Stimulated activated CD4-positive, alpha-beta T cell treated with anti-CD3 and anti-CD28 coated beads, Interleukin-15, amount 100 ng/mL, for 1 hour (primary cell): ENCODE results near the gene TMEM94.
"Not testable (repeated sequence)": the region's sequence is repeated elsewhere in the genome, so short reads cannot be mapped to it uniquely, and the experiment has no call there.

ENCODE experiments used
- DNase-seq, 2 donors: peaks; one replicate each; pipeline ENCODE4 v3.0.0-alpha.2; 2020; ENCODE audit warnings: low read depth in 1 of 2, low spot score in 1 of 2

TMEM94 gene

DNA sequence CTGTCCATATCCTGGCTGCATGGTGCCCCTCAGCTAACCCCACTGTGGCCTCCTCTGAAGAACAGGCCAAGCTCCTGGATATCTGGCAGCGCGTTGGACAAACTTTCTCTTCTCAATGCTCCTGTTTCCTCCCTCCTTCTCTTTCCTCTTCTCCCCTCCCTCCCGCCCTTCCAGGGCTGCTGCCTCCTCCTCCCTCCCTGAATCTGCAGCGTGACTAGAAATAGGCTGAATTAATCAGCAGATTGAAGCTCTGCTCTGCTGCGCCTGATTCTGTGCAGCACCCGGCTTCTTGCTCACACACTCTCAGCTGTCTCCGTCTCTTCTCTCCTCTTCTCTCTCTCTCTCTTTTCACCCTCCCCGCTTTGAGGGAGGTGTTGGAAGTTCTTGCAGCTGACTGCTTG is 19.8 kb downstream of the TMEM94 start:
- no peak for DNase-seq

DNA sequence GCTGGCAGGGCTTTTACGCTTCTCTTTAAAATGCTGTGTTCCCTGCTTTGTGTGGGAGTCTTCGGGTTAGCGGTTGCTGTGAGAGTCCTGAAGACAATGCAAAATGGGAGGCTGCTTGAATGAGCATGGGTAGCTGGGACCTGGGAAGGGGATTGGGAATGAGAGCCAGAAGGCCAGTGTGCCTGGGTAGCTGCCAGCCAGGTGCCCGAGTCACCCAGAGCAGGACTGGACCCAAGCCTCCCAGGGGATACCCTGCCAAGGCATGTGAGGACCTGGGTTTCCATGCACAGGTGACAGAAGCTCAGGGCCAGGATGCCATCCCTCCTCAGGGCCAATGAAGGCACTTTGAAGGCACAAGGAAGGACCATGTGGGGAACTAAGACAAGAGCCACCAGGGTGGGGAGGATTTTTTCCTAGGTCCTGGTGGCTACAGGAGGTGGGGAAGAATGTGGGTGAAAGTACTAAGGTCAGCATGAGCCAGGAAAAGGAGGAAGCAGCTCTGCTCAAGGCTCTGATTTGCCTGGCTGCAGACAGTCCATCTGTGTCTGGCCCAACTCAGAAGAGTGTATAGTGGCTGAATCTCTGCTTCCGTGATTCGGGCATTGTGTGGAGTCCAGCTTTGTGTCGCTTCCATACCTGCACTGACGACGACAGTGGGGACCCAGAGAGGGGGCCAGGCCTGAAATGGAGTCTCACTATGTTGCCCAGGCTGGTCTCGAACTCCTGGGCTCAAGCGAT is 20.5 kb downstream of the TMEM94 start:
- no peak for DNase-seq

DNA sequence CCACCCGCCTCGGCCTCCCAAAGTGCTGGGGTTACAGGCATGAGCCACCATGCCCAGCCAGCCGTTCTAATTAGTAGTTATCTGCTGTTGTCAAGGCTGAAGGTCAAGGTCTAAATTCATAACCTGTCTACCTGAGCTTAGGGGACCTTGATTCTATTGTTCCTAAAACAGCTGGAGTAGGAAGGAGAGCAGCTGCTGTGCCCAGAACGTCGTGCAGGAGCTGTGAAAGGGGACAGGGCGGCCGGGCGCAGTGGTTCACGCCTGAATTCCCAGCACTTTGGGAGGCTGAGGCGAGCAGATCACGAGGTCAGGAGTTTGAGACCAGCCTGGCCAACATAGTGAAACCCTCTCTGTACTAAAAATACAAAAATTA is 21.0 kb downstream of the TMEM94 start:
- DNase-seq: not testable (repeated sequence)

DNA sequence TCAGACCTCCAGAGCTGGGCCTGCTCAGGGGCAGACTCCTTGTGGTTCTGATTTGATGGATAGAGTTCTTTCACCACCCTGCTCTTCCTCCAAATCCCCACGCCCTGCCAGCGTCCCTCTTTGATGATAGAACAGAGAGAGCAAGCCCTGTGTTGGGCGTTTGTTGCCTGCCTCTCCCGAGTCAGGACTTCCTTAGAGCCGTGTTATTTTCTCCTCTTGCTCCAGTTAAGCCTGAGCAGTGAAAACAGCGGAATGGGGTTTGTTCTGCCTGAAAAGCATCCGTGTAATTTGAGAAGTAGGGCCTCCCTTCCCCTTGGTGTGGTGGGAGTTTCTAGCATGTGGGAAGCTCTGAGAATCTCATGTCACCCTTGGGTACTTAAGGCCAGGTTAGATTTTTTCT is 22.1 kb downstream of the TMEM94 start:
- DNase-seq: no peak

DNA sequence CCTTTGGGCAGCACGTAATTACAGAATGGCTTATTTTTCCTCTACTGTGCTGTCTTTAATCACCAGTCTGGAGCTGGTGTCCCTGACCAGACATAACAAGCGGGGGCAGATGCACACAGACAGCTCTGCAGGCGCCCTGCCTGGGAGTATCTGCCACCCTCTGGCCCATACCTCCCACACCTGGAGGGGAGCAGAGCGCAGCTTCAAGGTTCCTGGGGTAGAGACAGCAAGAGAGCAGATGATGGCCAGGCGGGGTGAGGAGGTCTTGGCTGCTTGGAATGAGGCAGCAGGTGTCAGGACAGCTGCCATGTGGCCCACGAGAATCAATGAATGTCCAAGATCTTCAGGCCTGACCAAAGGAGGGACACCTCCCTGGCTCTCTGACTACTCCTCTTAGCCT is 23.8 kb downstream of the TMEM94 start:
- DNase-seq: no peak

DNA sequence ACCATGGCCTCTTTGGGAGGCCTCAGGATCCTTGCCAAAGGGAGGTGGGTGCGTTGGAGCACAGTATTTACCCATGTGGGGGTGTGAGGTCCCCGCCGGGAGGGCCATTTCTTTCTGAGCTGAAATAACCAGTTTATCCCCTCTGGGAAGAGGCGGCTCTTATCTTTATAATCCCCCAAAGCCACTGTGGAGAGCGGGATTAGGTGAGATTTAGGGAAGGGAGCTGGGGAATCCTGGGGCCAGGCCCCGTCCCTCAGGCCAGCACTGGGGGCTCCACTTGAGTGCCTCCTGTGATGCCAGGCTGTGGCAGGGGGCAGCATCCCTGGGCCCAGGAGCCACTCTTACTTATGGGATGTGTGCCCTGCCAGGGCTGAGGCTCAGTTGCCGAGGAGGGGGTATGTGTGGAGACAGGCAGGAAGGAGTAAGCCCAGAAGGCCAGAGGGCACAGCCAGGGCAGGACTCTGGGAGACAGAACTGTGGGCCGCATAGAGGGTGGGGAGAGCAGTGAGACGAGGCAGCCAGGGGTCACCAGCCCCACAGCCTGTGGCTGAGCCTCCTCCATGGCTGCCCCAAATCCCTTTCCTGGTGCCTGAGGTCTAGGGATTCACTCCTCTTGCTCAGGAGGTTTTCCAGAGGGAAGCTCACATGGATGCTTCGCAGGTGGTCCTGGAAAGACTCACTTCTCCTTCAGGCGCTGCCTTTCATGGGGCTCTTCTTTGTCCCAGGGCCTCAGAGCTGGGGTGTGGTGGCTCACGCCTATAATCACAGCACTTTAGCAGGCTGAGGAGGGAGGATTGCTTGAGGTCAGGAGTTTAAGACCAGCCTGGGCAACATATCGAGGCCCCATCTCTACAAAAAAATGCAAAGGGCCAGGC is 25.0 kb downstream of the TMEM94 start:
- no peak for DNase-seq

DNA sequence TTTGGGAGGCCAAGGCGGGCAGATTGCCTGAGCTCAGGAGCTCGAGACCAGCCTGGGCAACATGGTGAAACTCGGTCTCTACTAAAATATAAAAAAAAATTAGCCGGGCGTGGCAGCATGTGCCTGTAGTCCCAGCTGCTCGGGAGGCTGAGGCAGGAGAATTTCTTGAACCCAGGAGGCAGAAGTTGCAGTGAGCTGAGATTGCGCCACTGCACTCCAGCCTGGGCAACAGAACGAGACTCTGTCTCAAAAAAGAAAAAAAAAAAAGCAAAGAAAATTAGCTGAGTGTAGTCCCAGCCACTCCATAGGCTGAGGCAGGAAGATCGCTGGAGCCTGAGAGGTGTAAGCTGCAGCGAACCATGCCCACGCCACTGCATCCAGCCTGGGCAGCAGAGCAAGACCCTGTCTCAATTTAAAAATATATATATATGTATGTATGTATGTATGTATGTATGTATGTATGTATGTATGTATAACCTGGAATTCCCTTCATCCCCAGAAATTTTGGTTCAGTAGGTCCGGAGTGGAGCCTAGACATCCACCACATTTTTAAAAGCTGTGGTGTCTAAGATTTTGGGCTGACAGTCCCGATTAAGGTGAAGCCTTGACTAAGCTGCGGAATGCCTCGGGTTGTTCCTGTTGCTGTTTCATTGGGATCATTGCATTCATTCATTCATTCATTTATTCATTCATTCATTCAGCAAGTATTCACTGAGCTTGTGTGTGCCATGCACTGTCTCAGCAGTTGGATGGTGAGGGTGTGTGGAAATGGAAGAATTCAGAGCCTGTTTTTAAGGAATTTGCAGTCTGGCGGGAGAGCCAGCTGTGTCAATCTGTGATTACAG is 25.9 kb downstream of the TMEM94 start:
- no peak for DNase-seq

DNA sequence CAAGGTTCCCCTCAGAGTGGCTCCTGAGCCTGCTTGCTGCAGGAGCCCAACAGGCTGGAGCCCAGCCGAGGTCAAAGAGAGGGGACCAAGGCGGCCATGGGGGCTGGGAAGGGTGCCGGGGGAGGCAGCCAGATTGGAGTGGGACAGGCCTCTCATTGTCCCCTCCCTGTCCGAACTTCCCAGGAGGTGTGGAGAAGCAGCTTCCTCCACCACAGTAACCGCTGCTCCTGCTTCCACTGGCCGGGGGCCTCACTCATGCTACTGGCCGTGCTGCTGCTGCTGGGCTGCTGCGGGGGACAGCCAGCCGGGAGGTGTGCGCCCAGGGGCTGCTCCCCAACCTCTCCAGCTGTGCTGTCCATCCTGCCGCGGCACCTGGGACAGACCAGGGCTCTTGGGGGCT is 29.3 kb downstream of the TMEM94 start:
- no peak for DNase-seq

DNA sequence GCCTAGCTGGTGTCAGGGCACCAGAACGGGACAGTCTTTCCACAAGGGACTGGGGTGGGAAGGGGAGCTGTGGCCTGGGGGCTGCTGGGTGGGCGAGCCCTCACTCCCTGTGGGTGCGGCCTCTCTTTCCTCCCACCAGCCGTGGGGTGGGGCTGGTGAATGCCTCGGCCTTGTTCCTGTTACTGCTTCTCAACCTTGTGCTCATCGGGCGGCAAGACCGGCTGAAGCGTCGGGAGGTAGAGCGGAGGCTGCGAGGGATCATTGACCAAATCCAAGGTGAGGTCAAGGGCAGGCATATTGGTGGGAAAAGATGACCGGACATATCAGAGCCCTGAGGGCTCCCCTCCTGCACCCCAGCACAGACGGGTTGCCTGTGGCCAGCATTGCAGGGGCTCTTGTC is 29.7 kb downstream of the TMEM94 start:
- DNase-seq: no peak

DNA sequence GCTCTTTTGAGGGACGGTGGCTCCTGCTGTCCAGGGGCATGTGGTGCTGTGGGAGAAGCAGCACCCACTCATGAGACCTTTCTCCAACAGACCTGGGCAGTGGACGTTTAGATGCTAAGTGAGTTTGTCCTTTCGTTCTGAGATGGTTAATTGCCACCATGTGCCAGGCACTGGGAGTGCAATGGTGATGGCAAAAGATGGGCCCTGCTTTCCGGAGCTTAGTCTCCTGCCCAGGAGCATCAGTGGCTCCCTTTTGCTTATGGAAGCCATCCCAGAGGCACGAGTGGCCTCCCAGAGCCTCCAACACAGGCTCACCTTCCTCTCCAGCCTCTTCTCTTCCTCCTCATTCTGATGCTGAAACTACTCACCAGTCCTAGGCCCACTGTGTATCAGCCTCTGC is 30.5 kb downstream of the TMEM94 start:
- DNase-seq: no peak

DNA sequence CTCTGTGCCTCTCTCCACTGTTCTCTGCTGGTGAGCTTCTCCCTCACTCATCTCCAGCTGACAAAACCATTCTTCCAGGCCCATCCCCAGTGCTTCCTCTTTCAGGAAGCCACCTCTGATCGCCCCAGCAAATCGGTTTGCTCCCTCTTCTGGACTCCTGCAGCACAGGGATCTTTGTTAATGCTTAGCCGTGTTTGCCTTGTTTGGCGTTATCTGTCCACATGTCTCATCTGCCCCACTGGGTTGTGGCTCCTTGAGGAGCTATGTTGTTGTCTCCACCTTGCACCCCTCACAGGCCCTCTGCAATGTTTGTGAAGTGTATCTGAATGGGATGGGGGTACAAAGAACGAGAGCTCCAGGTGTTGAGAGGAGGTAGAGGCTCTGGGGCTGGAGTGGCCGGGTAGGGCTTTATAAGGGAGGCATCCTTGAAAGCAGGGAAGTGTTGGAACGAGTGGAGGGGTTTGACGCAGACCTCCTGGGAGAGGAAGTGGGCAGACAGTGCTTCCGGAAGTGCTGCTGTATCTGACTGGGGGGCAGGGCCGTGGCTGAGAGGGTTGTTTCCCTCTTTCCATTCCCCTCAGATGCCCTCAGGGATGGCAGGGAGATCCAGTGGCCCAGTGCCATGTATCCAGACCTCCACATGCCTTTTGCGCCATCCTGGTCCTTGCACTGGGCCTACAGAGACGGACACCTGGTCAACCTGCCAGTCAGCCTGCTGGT is 31.1 kb downstream of the TMEM94 start:
- no peak for DNase-seq

DNA sequence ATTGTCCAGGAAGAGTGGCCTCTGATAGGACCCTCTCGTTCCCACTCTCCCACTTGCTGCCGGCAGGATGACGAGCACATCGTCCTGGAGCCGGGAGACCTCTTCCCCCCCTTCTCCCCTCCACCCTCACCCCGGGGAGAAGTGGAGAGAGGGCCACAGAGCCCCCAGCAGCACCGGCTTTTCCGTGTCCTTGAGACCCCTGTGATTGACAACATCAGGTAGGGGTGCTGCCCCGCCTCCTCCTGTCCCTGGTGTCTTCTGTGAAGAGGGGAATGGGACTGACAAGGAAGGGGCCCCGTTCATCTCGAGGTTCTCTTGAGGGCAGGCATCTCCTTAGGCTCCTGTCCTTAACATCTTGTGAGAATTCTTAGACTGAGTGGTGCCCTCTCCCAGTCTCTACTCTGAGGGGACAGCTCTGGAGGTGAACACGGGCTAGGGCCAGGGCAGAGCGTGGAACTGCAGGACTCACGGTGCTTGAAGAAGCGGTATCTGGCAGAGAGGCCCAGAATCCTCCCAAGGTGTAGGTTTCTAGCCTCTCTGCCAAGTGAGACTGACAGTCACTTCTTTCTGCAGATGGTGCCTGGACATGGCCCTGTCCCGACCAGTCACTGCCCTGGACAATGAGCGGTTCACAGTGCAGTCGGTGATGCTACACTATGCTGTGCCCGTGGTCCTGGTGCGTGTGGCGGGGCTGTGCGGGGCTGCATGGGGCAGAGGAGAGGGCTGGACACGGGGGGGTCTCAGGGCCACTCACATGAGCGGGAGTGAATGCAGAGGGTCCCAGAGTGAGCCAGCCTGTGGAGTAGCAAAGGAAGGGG is 32.5 kb downstream of the TMEM94 start:
- DNase-seq: no peak

DNA sequence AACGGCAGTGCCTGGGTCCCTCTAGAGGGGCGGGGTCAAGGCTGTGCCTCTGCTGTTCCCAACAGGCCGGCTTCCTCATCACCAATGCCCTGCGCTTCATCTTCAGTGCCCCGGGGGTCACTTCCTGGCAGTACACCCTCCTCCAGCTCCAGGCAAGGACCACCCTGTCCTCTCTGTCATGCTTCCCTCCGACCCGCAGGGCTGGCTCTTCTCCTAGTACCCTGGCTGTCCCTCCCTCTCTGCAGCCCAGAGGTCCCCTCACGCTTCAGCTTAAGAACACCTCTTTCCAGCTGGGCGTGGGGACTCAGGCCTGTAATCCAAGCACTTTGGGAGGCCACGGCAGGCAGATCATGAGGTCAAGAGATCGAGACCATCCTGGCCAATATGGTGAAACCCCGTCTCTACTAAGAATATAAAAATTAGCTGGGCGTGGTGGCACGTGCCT is 33.1 kb downstream of the TMEM94 start:
- DNase-seq: no peak

DNA sequence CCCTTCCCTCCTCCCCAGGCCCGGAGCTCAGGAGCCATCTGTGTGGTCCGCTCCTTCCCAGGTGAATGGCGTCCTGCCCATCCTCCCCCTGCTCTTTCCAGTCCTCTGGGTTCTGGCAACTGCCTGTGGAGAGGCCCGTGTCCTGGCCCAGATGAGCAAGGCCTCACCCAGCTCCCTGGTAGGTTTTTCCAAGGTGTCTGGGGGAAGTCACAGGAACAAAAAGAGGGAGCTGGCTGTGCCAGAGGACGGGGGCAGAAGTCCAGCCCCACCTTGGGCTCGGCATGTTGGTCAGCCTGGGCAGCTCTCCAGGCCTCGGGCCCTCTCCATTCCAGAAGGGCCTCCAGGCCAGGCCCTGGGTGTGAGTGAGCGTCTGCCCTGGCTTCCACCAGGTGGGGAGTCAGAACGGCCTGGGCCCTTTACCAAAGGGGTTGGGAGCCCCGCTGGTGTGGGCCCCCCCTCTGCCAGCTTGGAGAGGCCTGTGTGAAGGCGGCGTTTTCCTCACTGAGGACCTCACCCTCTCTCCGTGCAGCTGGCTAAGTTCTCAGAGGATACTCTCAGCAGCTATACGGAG is 33.8 kb downstream of the TMEM94 start:
- no peak for DNase-seq

DNA sequence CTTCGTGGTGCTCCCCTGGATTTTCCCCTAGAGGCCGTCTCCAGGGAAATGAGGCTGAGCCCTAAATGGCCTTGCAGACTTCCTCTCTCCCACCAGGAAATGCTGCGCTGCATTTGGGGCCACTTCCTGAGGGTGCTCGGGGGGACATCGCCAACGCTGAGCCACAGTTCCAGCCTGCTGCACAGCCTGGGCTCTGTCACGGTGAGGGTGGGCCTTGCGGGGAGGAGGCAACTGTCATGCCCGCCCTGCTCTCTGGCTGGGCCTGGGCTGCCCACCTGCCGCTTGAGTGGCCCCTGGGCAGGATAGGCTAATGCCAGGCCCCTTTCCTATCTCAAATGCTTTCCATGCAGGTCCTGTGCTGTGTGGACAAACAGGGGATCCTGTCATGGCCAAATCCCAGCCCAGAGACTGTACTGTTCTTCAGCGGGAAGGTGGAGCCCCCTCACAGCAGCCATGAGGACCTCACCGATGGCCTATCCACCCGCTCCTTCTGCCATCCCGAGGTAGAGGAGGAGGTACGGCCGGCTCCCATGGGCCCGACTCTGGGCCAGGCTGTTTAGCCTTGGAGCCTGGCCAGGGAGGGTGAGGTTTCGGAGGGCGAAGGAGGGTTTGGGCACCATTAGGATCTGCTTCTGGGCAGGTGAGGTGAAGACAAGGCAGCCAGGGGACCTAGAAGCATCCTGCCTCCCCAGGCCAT is 34.7 kb downstream of the TMEM94 start:
- no peak for DNase-seq

DNA sequence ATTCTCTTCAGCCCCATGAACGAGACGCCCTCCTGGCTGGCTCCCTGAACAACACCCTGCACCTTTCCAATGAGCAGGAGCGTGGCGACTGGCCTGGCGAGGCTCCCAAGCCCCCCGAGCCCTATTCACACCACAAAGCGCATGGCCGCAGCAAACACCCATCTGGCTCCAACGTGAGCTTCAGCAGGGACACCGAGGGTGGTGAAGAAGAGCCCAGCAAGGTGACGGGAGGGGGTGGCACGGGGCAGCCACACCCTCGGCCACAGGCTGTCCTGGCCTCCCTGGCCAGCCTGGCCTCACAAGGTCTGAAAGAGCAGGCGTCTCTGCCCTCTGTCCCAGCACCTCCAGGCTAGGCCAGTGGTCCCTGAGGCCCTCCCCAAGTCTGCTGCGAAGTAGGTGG is 35.2 kb downstream of the TMEM94 start:
- no peak for DNase-seq

DNA sequence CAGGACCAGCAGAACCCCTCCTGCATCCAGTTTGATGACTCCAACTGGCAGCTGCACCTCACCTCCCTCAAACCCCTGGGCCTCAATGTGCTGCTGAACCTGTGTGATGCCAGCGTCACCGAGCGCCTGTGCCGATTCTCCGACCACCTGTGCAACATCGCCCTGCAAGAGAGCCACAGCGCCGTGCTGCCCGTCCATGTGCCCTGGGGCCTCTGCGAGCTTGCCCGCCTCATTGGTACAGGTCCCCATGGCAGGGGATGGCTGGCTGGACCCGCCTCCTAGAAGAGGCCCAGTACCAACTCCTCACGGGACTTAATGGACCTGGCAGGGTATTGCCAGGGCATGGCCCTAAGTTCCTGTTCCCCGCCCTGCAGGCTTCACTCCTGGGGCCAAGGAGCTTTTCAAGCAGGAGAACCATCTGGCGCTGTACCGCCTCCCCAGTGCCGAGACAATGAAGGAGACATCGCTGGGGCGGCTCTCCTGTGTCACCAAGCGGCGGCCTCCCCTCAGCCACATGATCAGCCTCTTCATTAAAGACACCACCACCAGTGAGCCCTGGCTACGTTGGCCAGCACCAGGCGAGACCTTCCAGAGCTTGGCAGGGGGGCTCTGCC is 36.2 kb downstream of the TMEM94 start:
- DNase-seq: no peak

DNA sequence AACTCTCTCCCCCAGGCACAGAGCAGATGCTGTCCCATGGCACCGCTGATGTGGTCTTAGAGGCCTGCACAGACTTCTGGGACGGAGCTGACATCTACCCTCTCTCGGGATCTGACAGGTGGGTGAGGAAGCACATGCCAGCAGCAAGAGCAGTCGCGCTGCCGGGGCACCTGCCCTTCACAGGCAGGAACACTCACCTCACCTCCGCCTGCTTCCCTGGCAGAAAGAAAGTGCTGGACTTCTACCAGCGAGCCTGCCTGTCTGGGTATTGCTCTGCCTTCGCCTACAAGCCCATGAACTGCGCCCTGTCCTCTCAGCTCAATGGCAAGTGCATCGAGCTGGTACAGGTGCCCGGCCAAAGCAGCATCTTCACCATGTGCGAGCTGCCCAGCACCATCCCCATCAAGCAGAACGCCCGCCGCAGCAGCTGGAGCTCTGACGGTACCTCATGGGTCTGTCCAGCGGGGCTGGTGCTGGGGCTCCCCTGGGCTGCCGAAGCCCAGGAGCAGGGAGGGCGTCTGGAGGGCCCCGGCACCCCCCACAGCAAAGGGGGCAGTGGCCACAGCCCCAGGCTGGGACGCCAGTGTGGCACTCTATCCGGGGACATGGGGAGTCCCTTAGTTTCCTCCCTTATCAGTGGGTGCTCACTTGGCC is 37.2 kb downstream of the TMEM94 start:
- no peak for DNase-seq
